HAP-1 (cell line): ENCODE data around the gene SYT1.

ENCODE experiments used
- DNase-seq, 2 experiments: peaks; one replicate each; pipeline ENCODE4 v3.0.0-alpha.2; 2016 to 2020; ENCODE audit warnings: low spot score in 2 of 2
- H3K27me3 ChIP-seq: fragments of 250-450 bp; sonication (Bioruptor Pico); 2 replicates; pipeline ENCODE4 v1.5.1; 2020; ENCODE audit warnings: low read depth, mild to moderate bottlenecking, moderate library complexity
- H3K36me3 ChIP-seq: fragments of 250-450 bp; sonication (Bioruptor Pico); replicated peaks from 2 replicates; pipeline ENCODE4 v1.5.1; 2020; ENCODE audit warnings: mild to moderate bottlenecking
- H3K4me1 ChIP-seq: fragments of 250-450 bp; sonication (Bioruptor Pico); 2 replicates; pipeline ENCODE4 v1.5.1; 2020; ENCODE audit warnings: mild to moderate bottlenecking
- H3K4me3 ChIP-seq: fragments of 250-450 bp; sonication (Bioruptor Pico); 2 replicates; pipeline ENCODE4 v1.5.1; 2020; ENCODE audit warnings: mild to moderate bottlenecking, moderate library complexity
- H3K9me3 ChIP-seq: fragments of 250-450 bp; sonication (Bioruptor Pico); 2 replicates; pipeline ENCODE4 v1.5.1; 2020; ENCODE audit warnings: mild to moderate bottlenecking, moderate library complexity
- in situ Hi-C: fragments of 300-500 bp; cut with MboI; formaldehyde crosslinking; loops from 3 replicates; pipeline ENCODE4 v1.14.3; 2020; ENCODE audit warnings: low sequenced_read_pairs, inconsistent platforms, mixed read lengths

The SYT1 gene

DNA sequence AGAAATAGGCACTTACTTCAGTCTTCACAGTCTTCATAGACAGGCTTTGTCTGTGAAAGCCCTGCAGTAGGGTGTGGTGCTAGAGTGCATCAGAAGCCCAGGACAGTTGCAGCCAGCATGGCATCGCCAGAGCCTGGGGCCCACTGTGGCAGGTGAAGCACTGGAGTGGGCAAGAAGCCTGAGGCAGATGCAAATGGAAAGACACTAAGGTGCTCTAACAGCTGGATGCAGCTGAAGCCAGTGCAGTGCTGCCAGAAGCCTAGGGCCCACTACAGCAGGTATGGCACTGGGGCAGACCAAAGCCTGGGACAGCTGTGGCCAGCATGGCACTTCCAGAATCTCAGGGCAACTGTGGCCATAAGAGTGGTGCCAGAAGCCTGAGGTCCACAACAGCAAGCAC, 358.6 kb downstream of the SYT1 start:
- Histone ChIP-seq H3K9me3 (no peaks in the 10 kb centered on the region), H3K4me1 (no peaks in the 10 kb centered on the region), H3K36me3 (no peaks in the 10 kb centered on the region), H3K27me3 (no peaks in the 10 kb centered on the region), H3K4me3 (no peak overlapping the region)
- in situ Hi-C loops: no loop called here
- DNase-seq: no peak

GRCh38 chr12:79223761-79224160, 359.2 kb downstream of the SYT1 start:
- Histone ChIP-seq H3K4me1 (no peaks in the 10 kb centered on the region), H3K4me3 (no peak overlapping the region), H3K36me3 (no peaks in the 10 kb centered on the region), H3K27me3 (no peaks in the 10 kb centered on the region), H3K9me3 (no peaks in the 10 kb centered on the region)
- in situ Hi-C loops: no loop called here
- no peak for DNase-seq

DNA sequence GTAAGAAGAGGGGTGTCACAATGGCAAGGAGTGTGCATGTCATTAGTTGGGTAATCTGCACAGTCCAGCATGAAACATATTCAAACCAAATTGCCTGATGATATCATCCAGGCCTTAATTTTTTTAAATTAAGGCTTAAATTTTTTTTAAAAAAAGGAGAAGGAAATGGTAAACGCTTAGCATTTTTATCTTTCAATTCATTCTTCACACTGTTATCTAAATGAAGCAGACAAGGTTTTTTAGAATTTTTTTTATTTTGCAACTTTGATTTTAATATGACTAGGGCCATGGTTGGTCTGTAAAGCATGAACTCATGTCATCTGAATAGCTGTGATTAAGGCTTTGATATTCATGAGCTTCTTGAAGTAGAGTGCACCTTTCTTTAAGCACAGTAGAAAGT, 362.5 kb downstream of the SYT1 start:
- in situ Hi-C loops: no loop called here
- DNase-seq: no peak
- Histone ChIP-seq H3K4me3 (no peak overlapping the region), H3K9me3 (no peaks in the 10 kb centered on the region), H3K36me3 (no peaks in the 10 kb centered on the region), H3K27me3 (no peaks in the 10 kb centered on the region), H3K4me1 (no peaks in the 10 kb centered on the region)

DNA sequence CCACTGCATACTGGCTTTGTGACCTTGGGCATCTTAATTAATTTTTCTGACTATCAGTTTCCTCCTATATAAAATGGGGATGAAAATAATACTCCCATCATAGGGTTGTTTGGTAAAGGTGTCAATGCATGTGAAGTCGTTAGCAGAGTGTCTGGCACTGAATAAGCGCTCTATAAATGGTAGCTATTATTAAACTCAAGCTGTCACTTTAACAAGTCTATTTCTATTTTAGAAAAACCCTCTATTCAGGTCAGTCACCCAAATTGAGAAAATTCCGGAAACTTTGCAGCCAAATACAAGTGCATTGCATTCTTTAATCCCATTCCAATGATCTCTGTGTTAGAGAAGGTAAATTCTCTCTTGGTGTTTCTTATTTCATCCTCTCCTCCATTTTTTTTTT, 363.1 kb downstream of the SYT1 start:
- Histone ChIP-seq H3K9me3 (no peaks in the 10 kb centered on the region), H3K36me3 (no peaks in the 10 kb centered on the region)
- in situ Hi-C loops: no loop called here

GRCh38 chr12:79233341-79233781, 368.8 kb downstream of the SYT1 start:
- H3K27me3 ChIP-seq: no peaks in the 10 kb centered on the region
- no peaks in the 10 kb centered on the region for H3K4me1 ChIP-seq
- no peak overlapping the region for H3K4me3 ChIP-seq
- H3K36me3 ChIP-seq: no peaks in the 10 kb centered on the region
- H3K9me3 ChIP-seq: no peaks in the 10 kb centered on the region
- in situ Hi-C loops: no loop called here
- peak in 1 of 2 experiments; percentile 10 for DNase-seq

More for the DNA sequence above, 363.1 kb downstream of the SYT1 start:
- no peaks in the 10 kb centered on the region for H3K27me3 ChIP-seq
- H3K4me1 ChIP-seq: no peaks in the 10 kb centered on the region
- H3K4me3 ChIP-seq: no peak overlapping the region
- no peak for DNase-seq

- in situ Hi-C loops: no loop called here
- no peaks in the 10 kb centered on the region for H3K9me3 ChIP-seq
- no peak overlapping the region for H3K4me3 ChIP-seq
- H3K4me1 ChIP-seq: no peaks in the 10 kb centered on the region
- no peak for DNase-seq
- no peaks in the 10 kb centered on the region for H3K27me3 ChIP-seq
- H3K36me3 ChIP-seq: no peaks in the 10 kb centered on the region
Observed at GRCh38 chr12:79236920-79237319, 372.3 kb downstream of the SYT1 start.

DNA sequence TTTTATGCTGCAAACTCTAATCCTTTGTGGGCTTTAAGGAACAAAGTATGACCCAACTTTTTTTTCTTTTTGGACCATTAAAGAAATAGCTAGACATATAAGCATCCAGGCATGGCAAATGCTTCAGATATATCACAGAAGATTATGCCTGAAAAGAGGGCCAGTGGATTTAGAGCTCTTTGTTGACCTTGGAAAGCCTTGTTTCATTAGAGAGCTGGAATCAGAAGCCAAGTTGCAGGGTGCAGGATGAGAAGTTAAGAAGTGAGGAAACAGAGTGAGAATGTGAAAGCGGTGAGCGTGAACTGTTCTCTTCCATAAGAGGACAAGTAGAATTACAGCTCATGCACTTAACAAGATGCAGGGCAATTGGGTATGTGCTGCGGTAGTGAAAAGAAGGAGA, 373.7 kb downstream of the SYT1 start:
- H3K27me3 ChIP-seq: no peaks in the 10 kb centered on the region
- no peak overlapping the region for H3K4me3 ChIP-seq
- in situ Hi-C loops: no loop called here
- no peaks in the 10 kb centered on the region for H3K36me3 ChIP-seq
- DNase-seq: no peak
- no peaks in the 10 kb centered on the region for H3K9me3 ChIP-seq
- no peaks in the 10 kb centered on the region for H3K4me1 ChIP-seq

DNA sequence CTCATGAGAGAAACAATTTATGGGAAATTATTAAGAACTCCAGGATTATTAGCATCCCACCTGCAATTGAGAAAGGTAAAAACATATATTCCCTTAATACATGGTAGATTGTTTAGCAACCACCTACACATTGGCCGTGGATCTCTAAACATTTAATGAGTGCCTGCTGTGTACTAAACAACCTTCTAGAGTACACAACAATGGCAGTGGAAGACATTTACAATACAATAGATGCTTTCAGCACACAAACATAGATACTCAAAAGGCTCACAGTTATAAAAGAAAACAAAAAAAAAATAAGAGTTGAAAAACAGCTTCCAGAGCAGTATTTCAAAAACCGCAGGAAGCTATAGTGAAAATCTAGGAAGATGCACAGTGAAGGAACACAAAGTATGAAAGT, 382.9 kb downstream of the SYT1 start:
- in situ Hi-C loops: no loop called here
- no peaks in the 10 kb centered on the region for H3K36me3 ChIP-seq
- no peak overlapping the region for H3K4me3 ChIP-seq
- H3K27me3 ChIP-seq: no peaks in the 10 kb centered on the region
- no peak for DNase-seq
- peaks cover 19% of the 10 kb centered on the region for H3K4me1 ChIP-seq
- no peaks in the 10 kb centered on the region for H3K9me3 ChIP-seq

- in situ Hi-C loops: no loop called here
Observed at GRCh38 chr12:79250186-79250585, 385.6 kb downstream of the SYT1 start.

DNA sequence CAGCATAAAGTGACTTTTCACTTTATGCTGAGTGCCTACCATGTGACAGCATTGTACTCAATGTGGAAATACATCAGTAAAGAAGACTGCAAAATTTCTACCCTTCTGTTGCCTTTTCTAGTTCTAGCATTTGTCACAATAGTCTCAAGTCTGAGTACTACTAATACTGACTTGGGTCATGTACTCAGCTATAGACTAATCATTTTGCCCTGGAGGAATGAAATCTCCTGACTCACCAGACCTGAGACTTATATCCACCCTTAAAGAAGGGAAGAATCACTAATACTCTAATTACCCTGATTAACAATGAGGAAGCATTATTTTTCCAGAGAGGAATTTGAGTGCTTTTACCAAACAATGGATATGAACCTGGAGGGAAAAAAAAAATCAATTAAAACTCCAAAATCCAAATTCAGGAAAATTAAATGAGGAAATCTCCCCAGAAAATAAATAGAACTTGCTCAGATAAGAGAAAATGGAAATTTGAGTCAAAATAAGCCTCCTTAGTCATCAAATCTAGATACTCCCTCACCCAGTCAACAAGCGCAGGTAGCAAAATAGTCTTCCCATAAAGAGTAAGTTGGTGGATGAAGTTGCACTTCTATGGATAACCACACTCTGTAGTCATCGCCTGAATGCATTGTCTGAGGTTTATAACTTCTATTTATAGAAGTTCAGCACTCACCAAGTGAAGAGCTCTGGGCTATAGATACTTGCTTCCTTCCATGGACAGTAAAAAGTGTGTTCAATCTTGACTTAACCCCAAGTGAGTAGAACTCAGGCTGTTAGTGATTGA, 386.6 kb downstream of the SYT1 start:
- Histone ChIP-seq H3K4me1 (peaks cover 19% of the 10 kb centered on the region), H3K27me3 (no peaks in the 10 kb centered on the region), H3K36me3 (no peaks in the 10 kb centered on the region), H3K4me3 (no peak overlapping the region), H3K9me3 (no peaks in the 10 kb centered on the region)
- DNase-seq: peak in 1 of 2 experiments; percentile 14
- in situ Hi-C loops: no loop called here

More at GRCh38 chr12:79250186-79250585, 385.6 kb downstream of the SYT1 start:
- no peak overlapping the region for H3K4me3 ChIP-seq
- peaks cover 19% of the 10 kb centered on the region for H3K4me1 ChIP-seq
- H3K36me3 ChIP-seq: no peaks in the 10 kb centered on the region
- no peaks in the 10 kb centered on the region for H3K9me3 ChIP-seq
- no peak for DNase-seq
- H3K27me3 ChIP-seq: no peaks in the 10 kb centered on the region

DNA sequence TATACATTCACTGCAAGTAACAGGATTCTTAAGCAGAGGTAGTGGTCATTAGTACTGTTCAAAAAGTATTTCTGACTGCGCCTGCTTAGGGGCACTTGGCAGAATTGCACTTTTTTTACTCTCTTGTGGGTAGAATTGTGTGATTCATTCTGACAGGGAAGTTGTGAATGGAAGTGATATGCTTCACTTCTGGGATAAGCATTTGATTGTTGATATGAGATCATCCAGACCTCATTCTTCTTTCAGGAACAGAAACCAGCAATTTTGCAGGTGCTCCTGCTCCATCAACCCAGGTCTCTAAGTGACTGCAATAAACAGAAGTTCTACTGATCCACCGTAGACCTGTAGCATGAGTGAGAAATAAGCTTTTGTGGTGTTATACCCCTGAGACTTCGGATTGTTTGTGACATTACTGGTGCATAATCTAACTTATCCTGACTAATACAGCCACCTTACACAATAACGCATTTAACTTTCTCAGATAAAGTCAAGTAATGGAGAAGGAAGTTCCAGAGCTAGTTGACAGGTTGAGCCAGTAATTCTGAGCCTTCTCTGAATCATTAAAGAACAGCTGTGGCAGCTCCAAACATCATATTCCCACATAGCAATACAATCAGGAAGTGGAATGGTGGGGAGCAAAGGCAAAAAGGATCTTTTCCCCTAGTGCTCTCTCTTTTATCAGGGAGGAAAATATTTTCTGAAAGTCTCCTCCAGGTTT, 387.9 kb downstream of the SYT1 start:
- peaks cover 19% of the 10 kb centered on the region for H3K4me1 ChIP-seq
- no peak overlapping the region for H3K4me3 ChIP-seq
- H3K27me3 ChIP-seq: no peaks in the 10 kb centered on the region
- in situ Hi-C loops: no loop called here
- no peak for DNase-seq
- H3K9me3 ChIP-seq: no peaks in the 10 kb centered on the region
- no peaks in the 10 kb centered on the region for H3K36me3 ChIP-seq

DNA sequence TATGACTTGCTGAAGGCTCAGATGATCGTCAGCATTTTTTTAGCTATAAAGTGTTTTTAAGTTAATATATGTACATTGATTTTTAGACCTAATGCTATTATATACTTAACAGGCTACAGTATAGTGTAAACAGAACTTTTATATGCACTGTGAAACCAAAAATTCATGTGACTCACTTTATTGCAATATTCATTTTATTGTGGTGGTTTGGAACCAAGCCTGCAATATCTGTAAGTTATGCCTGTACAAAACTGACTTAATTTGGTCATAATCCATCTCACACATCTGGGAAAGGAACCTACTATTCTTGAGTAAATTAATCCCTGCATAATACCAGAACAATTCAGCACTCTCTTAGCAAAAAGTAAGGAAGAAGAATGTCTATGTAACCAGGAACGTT, 390.7 kb downstream of the SYT1 start:
- Histone ChIP-seq H3K36me3 (no peaks in the 10 kb centered on the region), H3K27me3 (no peaks in the 10 kb centered on the region), H3K9me3 (no peaks in the 10 kb centered on the region), H3K4me1 (peaks cover 12% of the 10 kb centered on the region), H3K4me3 (no peak overlapping the region)
- in situ Hi-C loops: no loop called here
- DNase-seq: peak in 1 of 2 experiments; percentile 43

GRCh38 chr12:79260923-79261322, 396.3 kb downstream of the SYT1 start:
- Histone ChIP-seq H3K36me3 (no peaks in the 10 kb centered on the region), H3K27me3 (no peaks in the 10 kb centered on the region), H3K9me3 (no peaks in the 10 kb centered on the region), H3K4me1 (peaks cover 3% of the 10 kb centered on the region), H3K4me3 (no peak overlapping the region)
- in situ Hi-C loops: no loop called here
- no peak for DNase-seq

DNA sequence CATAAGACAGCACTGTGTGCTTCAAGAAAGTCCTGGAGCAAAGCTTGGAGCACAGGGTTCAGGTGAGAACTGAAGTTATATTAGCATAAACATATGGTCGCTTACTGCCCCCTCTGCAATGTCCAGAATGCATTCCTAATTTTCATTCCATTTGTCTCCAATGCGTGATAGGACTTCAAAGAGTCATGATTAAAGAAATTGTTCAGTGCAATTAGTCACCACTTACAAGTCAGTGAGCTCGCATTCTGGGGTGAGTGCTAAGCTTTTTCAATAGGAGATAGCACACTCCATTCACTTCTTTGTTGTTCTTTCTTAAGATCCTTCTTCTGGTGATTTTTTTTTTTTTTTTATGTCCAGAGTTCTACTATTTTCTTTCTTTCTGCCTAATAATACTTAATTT, 398.4 kb downstream of the SYT1 start:
- DNase-seq: no peak

More for the DNA sequence above, 398.4 kb downstream of the SYT1 start:
- no peaks in the 10 kb centered on the region for H3K9me3 ChIP-seq
- in situ Hi-C loops: no loop called here
- H3K36me3 ChIP-seq: no peaks in the 10 kb centered on the region
- H3K4me1 ChIP-seq: peaks cover 8% of the 10 kb centered on the region
- H3K27me3 ChIP-seq: no peaks in the 10 kb centered on the region
- H3K4me3 ChIP-seq: no peak overlapping the region
